IPS-11a (cell line): ENCODE data around the gene KCNQ2.
"Not testable (repeated sequence)": the region's sequence is repeated elsewhere in the genome, so short reads cannot be mapped to it uniquely, and the experiment has no call there.

Experiments
- H3K4me3 ChIP-seq: one replicate; pipeline ENCODE4 v1.5.1; 2013; ENCODE audit warnings: low read depth, low read length, control low read depth

The KCNQ2 gene

DNA sequence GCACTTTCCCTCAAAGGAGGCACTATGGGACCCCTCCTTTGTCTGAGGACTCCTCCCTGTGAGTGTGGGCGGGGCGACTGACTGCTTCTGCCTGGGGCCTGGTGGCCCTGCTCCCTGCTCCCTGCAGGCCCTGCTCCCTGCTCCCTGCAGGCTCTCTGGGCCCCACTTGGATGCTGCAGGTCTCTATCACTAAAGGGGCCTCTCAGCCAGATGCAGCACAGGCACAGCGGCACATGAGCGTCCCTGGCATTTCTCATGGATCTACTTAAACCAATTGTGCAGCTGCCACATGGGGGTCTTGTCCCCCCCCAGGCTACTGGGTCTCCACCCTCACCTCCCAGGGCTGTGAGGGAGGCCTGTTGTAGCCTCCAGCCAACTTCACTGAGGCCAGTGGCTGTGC, 18.6 kb upstream of the KCNQ2 start:
- H3K4me3 ChIP-seq: no peak overlapping the region

DNA sequence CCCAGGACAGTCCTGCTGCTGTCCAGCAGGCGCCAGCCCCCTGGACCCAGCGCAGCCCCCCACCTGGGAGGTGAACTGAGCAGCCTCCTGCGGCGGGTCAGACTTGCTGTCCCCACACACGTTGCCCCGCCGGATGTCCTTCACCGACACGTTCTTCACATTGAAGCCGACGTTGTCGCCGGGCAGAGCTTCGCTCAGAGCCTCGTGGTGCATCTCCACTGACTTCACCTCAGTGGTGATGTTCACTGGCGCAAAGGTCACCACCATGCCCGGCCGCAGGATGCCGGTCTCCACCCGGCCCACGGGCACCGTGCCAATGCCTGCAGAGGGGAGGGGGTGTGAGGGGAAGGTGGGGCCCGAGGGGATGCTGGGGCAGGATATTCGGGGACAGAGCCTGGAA, 18.0 kb upstream of the KCNQ2 start:
- H3K4me3 ChIP-seq: no peak overlapping the region

DNA sequence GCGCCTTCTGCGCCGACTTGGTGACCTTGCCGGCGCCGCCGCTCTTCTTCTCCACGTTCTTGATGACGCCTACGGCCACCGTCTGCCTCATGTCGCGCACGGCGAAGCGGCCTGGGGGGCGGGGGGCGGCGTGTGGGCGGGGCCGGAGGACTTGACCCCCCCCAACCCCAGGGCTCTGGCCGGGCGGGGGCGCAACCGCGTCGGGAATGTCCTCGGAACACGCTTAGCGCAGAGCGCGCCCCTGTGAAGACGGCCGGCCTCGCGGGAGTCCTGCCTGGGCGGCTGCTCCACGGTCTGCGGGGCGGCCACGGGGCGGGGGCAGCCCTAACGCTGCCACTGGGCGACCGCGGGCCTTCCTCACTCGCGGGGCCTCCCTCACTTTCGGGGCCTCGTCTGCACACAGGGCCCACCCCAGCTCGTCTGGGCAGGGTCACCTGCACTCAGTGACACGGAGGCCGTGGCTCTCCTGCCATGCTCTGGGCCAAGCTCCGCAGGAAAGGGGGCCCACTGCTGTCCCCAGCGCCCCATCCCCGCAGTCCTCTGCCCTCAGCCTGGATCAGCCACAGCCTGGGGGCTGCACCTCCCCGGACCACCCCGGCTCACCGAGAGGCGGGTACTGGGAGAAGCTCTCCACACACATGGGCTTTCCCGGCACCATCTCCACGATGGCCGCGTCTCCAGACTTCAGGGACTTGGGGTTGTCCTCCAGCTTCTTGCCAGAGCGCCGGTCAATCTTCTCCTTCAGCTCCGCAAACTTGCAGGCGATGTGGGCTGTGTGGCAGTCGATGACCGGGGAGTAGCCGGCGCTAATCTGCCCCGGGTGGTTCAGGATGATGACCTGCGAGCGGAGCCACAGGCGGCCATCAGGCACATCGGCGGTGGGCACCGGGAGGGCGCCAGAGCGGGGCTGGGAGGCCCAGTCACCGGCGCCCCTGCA, 16.1 kb upstream of the KCNQ2 start:
- no peak overlapping the region for H3K4me3 ChIP-seq

DNA sequence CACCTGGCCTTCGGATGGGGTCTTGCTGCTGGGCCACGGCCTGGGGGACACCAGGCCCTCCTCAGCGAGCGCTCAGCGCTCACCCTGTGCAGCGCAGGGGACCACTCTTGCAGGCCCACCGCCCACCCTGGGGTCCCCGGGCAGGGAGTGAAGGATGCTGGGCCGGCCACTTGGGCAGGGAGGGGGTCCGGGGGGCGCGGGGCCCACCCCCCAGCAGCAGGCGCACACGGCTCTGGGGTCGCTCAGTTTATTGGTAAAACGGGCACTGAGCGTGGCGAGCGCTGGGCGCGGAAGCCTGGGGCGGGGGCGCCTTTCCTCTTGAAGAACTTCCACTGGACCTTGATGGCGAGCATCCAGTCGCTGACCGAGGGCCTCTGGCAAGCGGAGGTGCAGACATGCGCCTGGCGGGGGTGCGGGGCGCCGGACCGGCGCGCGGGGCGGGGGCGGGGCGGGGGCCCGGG, 15.4 kb upstream of the KCNQ2 start:
- H3K4me3 ChIP-seq: peak overlapping the region; percentile 13

DNA sequence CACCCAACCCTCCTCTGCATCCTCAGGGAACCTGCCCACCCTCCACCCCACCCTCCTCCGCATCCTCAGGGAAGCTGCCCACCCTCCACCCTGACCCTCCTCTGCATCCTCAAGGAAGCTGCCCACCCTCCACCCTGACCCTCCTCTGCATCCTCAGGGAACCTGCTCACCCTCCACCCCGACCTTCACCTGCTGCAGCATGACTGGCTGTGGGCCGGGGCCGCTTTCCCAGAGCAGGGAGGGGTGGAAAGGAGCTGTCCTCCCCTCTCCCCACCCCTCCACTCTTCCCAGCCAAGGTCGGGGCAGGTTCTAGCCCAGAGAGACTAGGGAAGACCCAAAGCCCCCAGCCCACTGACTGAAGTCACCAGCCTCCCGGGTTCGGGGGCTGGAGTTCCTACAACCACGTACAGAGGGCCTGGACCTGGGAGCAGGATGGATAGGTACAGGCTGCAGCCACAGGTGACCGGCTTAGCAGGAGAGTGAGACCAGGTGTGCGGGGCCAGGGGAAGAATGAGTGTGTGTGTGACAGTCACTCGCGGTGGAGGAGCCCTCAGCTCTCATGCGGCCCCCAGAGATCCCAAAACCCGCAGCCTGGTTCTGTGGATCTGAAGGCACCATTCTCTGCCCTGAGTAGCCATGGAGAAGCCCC, 14.8 kb upstream of the KCNQ2 start:
- no peak overlapping the region for H3K4me3 ChIP-seq

DNA sequence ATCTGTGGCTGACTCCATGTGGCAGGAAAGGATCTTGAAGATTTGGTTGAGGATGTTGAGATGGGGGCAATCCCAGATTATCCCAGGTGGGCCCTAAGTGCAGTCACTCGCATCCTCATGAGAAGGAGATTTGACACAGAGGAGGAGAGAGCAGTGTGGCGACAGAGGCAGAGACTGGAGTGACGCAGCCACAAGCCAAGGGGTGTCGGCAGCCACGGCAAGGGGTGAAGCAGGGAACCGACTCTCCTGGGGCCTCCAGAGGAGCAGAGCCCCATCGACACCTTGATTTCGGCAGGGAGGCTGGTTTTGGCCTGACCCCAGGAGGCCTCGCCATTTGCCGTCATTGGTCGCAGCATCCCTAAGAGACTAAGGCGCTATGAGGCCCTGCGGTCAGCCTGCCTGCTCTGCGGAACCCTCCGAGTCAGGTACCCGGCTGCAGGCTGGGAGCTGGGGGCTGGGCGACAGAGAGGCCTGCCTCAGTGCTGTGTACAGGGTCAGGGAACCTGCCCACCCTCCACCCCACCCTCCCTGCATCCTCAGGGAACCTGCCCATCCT, 13.9 kb upstream of the KCNQ2 start:
- no peak overlapping the region for H3K4me3 ChIP-seq

DNA sequence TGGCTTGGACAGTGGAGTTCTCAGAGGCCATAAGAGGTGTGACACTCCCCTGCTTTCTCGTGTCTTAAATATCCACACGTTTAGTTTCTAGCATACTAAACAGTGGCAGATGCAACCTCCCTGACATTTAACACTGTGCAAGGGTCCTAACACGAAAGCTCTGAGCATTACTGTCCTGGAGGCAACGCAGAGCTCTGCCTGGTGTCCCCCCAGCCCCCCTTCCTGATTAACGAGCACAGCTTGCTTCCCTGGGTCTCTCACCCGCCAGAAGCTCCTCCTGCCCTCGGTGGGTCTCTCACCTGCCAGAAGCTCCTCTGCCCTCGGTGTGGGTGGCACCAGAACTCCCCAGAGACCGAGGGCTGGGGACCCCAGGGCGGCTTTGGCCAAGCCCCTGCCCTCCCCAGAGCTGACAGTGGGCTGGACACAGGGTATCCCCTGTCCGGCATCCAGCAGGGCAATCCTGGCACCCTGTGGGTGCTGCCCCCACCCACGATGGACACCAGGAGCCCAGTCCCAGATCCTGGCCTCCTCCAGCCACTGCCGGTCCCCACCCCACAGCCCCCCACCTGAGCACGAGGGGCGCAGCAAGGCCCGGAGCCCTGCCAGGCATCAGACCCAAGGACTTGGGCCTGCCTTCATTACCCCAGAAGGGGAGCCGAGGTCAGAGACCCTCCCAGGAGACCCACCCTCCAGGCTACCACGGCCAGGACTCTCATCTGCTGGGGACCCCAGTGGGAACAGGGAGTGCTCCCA, 12.4 kb upstream of the KCNQ2 start:
- no peak overlapping the region for H3K4me3 ChIP-seq

DNA sequence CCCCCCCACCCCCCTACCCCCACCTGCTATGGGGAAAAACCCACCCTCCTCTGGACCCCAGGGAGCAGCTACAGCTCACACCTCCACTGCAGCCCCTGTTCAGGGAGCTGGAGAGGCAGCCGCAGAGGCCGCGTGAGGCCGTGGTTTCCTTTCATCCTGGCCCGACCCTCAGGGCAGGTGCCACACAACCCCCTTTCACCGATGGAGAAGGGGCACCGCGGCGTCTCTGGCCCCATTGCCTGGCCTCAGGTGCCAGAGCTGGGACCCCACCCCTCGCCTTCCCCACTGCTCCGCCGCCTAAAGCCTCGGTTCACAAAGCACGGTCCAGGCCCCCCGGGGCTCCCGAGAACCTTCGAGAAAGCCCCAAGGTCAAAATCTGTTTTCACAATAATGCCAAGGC, 11.8 kb upstream of the KCNQ2 start:
- H3K4me3 ChIP-seq: no peak overlapping the region

DNA sequence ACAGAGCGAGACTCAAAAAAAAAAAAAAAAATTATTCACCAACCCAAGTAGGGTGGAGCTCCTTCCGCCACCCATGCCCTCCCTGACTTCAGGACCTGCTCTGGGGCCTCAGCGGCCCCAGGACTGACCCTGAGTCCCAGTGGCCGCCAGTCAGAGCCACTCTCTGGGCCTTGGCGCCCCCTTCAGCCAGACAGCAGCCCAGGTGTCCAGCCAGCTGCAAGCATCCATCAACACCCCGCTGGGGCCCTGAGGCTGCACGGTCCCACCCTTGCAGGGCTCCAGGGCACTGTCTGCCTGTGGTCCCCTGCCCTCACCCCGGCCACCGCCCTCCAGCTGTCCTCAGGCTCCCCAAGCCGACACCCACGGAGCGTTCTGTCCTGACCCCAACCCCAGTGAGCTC, 11.4 kb upstream of the KCNQ2 start:
- no peak overlapping the region for H3K4me3 ChIP-seq

DNA sequence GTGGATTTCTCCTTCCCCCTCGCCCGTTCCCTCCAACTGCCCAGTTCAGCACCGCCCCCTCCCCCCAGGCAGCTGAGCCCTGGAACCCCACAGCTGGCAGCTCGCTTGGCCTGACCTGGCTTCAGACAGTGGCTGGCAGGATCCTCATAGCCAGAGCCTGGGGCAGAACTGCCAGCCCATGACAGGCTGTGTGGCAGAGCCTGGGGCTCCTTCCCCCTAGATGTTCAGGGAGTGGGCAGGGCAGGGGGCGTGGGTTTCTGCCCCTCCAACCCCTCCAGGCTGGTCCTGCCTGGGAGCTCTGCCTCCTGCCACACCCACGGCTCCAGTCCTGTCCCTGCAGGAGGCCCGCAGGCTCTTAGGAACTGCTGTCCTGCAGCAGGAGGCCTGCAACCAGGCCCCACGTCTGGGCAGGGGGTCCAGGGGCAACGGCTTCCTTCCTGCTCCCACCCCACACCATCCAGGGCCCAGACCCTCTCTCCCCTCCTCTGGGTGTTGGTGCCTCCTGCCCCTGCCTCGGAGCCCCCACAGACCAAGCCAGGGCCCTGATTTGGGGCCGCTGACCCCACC, 9.6 kb upstream of the KCNQ2 start:
- no peak overlapping the region for H3K4me3 ChIP-seq

DNA sequence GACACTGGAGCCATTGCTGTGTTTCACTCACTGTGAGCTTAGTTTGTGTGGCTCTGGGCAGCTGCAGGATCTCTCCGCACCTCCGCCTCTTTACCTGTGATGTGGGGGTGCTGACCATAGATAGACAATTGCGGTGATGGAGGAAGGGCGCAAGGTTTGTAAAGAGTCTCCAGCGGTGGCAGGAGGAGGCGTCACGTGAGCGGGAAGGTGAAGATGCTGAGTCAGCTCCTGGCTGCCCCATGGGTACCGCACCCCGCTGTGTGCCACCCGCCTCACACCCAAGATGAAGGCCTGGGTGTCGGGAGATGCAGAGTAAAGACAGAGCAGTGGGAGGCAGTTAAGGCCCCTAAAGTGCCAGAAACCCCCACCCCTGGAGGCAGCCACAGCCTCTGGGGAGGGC, 9.0 kb upstream of the KCNQ2 start:
- no peak overlapping the region for H3K4me3 ChIP-seq

DNA sequence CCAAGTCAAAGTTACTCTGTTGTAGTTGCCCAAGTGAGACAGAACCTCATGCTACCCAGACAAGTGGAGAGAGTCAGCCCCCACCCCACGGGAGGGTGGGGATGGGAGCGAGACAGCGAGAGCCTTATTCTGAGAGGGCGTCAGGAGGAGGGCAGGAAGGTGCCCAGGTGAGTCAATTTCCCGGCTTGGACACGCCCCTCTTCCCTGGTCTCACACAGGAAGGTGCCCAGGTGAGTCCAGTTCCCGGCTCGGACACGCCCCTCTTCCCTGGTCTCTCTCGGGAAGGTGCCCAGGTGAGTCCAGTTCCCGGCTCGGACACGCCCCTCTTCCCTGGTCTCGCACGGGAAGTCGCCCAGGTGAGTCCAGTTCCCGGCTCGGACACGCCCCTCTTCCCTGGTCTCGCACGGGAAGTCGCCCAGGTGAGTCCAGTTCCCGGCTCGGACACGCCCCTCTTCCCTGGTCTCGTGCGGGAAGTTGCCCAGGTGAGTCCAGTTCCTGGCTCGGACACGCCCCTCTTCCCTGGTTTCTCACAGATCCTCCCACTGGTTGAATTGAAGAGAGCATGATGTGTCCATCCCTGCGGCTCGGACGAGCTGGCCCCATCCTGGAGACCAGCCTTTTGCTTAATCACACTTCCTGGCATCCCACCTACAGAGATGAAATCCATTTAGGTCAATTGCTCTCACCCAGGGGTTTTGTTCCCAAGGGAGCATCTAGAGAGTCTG, 7.4 kb upstream of the KCNQ2 start:
- not testable (repeated sequence) for H3K4me3 ChIP-seq

DNA sequence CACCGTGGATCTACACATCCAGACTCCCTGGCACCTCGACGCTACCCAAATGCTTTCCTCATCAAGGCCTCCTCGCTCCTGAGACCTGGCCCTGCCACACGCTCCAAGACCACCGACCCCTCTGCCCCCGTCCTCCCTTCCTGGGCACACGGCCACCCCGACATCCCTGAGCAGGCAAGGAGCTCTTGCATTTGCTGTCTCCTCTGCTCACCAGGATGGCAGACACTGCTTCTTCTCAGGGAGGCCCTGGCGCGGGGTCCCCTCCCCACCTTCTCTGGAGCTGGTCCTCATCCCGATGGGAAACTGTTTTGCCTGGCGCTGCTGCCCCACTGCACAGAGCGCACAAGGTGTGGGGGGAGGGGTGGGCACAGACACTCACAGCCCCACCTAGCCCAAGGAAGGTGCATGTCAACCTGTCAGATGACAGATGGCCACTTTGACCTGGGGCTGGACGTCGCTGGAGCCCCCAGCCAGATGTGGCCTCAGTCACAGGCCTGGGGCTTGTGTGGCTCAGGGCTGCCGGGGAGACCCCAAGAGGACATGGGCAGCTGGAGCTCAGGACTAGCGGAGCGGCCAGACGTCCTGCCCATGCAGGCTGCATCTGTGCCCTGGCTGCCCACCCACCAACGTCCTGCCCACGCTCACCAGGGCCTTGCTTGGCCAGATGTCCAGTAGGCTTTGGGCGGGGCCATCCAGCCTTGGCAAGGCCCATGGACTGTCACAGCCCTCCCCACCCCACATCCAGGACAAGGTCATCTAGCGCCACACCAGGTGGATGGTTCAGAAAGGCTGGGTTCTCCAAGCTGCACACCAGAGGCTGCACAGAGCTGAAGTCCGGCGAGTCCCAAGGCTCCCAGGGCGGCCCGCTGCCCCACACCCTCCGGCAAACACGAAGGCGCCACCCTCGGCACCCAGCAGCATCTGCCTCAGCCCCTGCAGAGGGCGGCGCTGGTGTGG, 6.2 kb upstream of the KCNQ2 start:
- no peak overlapping the region for H3K4me3 ChIP-seq

DNA sequence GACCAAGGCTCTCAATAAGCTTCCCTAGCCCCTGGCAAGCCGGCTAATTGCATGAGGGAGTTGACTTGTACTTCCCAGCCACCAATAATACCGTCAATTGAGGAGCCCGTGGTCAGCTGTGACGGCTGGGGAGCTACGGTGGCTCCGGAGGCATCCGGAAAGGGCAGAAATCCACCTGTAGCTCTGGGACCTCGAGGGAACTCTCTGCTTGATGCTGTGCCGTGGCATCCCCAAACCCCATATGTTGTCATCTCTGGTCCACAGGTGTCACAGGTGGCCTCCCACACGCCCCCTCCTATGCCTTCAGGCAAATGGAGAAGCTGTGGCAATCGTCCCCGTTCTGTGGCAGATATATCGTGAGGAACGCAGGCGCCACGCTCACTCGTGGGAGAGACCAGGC, 5.5 kb upstream of the KCNQ2 start:
- no peak overlapping the region for H3K4me3 ChIP-seq

DNA sequence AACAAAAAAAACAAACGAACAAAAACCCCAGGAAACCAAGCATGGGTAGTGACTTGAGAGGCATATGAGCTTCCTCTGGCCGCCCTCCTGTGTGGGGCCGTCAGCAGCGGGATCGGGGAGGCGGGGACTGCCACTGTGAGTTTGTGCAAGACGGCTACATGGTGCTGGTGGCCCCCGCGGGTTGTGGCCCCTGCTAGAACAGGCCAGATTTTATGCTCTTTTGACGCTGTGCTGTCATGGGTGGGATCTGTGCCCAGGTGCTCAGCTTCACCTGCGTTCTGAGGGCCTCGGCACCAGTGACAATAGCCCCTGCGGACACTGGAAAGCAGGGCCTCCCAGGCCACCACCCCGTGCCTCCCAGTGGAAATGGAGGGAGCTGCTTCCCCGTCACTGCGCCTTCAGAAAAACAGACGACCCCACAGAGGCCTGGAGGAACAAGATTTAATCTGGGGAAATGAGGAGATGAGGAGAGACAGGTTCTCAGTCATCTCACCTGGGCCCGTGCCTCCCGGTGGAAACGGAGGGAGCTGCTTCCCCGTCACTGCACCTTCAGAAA, 4.7 kb upstream of the KCNQ2 start:
- H3K4me3 ChIP-seq: no peak overlapping the region

DNA sequence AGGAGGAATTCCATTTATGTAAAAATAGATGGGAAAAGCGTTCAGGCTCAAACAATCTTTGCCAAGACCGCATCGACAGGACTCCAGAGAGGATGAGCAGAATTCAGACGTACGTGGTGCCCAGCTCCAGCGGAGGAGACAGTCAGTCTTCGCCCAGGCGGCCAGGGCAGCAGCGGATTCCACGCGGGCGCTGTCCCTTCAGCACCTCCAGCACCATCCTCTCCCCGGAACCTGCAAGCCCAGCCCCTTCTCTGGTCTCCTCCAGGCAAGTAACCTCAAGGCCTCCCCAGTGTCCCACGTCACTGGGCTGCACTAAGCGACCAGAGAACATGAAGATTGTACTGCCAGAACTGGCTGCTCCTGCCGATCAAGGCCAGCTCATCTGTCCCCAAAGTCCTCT, 2.8 kb upstream of the KCNQ2 start:
- H3K4me3 ChIP-seq: no peak overlapping the region

DNA sequence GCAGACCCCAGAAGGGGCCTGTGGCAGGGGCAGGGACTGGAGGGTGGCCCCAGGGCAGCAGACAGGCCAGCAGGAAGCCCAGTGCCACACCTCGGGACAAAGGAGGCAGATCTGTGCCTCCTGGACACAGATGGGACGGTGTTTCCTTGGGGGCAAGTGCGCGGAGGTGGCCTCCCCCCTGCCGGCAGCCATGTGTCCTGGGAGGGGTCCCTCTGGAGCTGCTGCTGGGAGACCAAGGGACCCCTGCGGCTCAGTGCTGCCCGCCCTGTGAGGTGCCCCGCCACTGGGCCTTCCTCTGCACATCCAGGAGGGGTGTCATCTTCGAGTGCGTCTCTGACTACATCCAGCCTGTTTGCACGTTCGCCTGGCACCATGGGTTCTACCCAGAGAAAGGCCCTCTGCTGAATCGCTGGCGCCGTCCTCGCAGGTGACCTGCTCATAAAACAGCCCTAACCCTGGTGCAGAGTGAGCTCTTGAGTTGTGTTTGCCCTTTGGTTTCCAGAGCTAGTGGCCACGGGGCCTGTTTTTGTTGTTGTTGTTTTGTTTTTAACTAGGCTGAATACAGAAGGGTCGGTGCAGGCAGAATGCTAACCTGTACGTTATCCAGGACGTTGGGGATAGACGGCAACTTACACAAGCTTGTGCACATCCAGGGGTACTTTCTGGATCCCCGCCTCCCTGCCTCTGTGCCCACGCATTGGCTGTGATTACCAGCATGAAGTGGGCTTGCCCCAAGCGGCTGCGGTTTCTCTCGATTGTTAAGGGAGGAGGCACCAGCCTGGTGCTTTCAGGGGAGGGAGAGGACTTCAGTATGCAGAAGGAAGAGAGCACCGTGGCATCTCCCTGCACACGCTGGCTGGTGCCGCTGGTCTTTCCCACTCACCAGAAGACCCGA, 1.3 kb upstream of the KCNQ2 start:
- H3K4me3 ChIP-seq: no peak overlapping the region

DNA sequence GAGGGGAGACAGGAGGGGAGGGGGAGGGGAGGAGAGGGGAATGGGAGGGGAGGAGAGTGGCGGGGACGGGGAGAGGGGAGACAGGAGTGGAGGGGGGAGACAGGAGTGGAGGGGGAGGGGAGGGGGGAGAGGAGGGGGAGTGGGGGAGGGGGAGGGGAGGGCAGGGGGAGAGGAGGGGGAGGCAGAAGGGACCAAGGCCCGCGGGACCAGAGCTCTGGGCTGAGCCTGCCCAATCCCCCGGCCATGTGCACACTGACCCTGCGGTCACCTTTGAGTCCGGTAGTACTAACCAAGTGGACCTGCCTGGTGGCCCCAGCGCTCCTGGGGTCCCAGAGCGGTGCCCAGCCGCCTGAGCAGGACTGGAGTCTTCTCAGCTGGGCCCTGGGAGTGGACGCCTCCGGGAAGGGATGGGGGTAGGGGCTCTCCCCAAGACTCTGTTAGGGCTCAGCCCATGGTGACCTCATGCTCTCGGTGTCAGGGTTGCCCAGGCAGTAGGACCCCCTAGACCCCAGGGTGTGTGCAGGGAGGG, 471 bp upstream of the KCNQ2 start:
- H3K4me3 ChIP-seq: no peak overlapping the region
